GM19025 (cell line): Measurements from ENCODE around the gene USP43.

Experiments
- ATAC-seq: cut with Tn5 transposase; IDR thresholded peaks from one replicate; pipeline ENCODE4 v1.9.1; 2021; ENCODE audit warnings: mild to moderate bottlenecking, low read depth, moderate library complexity; ENCODE audit not compliant: unreplicated experiment

The USP43 gene

GRCh38 chr17:9772658-9773057 is 127.3 kb downstream of the USP43 start:
- no peak for ATAC-seq

GRCh38 chr17:9776911-9777310 is 131.6 kb downstream of the USP43 start:
- no peak for ATAC-seq
